ENCODE data around the gene LMAN1.
A peak's percentile ranks its signal among the peaks of the same experiment; 100 is the strongest.

The LMAN1 gene

DNA sequence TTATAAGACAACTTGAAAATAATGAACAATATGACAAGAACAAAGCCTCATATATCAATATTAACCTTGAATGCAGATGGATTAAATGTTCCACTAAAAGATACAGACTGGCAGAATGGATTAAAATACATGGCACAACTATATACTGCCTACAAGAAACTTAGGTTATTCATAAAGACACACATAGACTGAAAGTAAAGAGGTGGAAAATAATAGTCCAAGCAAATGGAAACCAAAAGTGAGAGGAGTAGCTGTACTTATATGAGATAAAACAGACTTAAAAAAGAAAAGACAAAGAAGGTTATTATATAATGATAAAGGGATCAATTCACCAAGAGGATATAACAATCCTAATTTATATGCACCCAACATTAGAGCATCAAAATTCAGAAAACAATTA is 18.2 kb downstream of the LMAN1 start:
- peaks cover 0 to 2% (median 0%) of the 10 kb centered on the region in 5 donors for H3K4me1 ChIP-seq (ENCODE audit: control insufficient read depth in 5 of 5, insufficient read depth in 5 of 5, low read length in 5 of 5)
- peaks cover 51 to 82% (median 72%) of the 10 kb centered on the region in 5 donors for H3K36me3 ChIP-seq (ENCODE audit: control insufficient read depth in 5 of 5, insufficient read depth in 5 of 5, low read length in 5 of 5)

DNA sequence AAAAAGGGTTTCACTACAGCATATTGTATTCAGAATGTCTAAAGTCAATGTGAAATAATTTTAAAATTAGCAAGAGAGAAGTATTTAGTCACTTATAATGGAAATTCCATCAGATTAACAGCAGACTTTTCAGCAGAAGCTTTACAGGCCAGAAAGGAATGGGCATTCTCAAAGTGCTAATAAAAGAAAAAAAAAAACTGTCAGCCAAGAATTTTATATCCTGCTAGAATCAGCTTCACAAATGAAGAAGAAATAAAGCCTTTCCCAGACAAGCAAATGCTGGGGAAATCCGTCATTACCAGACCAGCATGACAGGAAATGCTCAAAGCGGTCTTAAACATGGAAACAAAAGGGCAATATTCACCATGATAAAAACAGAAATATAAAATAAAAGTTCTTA is 18.8 kb downstream of the LMAN1 start:
- H3K36me3 ChIP-seq (ENCODE audit: control insufficient read depth in 5 of 5, insufficient read depth in 5 of 5, low read length in 5 of 5) = peaks cover 49 to 84% (median 70%) of the 10 kb centered on the region in 5 donors
- no peak overlapping the region for H3K4me3 ChIP-seq (ENCODE audit: low read depth in 1 of 5, low read length in 5 of 5)
- H3K9me3 ChIP-seq (ENCODE audit: control insufficient read depth in 5 of 5, low read length in 5 of 5) = peaks cover 0 to 7% (median 0%) of the 10 kb centered on the region in 5 donors
- H3K9ac ChIP-seq (ENCODE audit: low read length in 5 of 5) = no peak overlapping the region
- no peaks in the 10 kb centered on the region for H3K27me3 ChIP-seq (ENCODE audit: control insufficient read depth in 5 of 5, insufficient read depth in 4 of 5, low read length in 5 of 5)
- H3K27ac ChIP-seq (ENCODE audit: low read depth, low read length) = no peak overlapping the region
- H3K4me1 ChIP-seq (ENCODE audit: control insufficient read depth in 5 of 5, insufficient read depth in 5 of 5, low read length in 5 of 5) = peaks cover 0 to 2% (median 0%) of the 10 kb centered on the region in 5 donors

More for the DNA sequence above, 18.2 kb downstream of the LMAN1 start:
- H3K27ac ChIP-seq (ENCODE audit: low read depth, low read length) = no peak overlapping the region
- H3K27me3 ChIP-seq (ENCODE audit: control insufficient read depth in 5 of 5, insufficient read depth in 4 of 5, low read length in 5 of 5) = no peaks in the 10 kb centered on the region
- H3K4me3 ChIP-seq (ENCODE audit: low read depth in 1 of 5, low read length in 5 of 5) = no peak overlapping the region
- no peak overlapping the region for H3K9ac ChIP-seq (ENCODE audit: low read length in 5 of 5)
- H3K9me3 ChIP-seq (ENCODE audit: control insufficient read depth in 5 of 5, low read length in 5 of 5) = peaks cover 0 to 7% (median 0%) of the 10 kb centered on the region in 5 donors

DNA sequence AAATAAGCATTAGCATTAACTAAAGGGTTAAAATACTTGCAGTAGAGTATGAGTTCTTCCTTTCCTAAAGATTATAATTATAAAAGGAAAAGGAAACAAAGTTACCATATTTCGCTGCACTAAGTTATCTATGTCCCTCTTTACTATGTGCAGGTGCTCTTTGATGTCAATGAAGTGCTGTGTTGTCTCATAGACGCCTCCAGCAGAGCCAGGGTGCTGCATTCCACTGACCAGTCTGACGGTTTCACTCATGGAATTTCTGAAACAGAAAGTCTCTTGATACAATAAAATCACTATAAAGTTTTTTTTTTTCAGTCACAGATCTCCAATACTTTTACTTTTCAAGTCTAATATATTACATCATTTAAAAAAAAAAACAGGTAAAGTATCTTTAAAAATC is 26.1 kb downstream of the LMAN1 start:
- H3K9ac ChIP-seq (ENCODE audit: low read length in 5 of 5) = no peak overlapping the region
- no peak overlapping the region for H3K27ac ChIP-seq (ENCODE audit: low read depth, low read length)
- no peak overlapping the region for H3K4me3 ChIP-seq (ENCODE audit: low read depth in 1 of 5, low read length in 5 of 5)
- peaks cover 40 to 84% (median 71%) of the 10 kb centered on the region in 5 donors for H3K36me3 ChIP-seq (ENCODE audit: control insufficient read depth in 5 of 5, insufficient read depth in 5 of 5, low read length in 5 of 5)
- no peaks in the 10 kb centered on the region for H3K4me1 ChIP-seq (ENCODE audit: control insufficient read depth in 5 of 5, insufficient read depth in 5 of 5, low read length in 5 of 5)
- no peaks in the 10 kb centered on the region for H3K9me3 ChIP-seq (ENCODE audit: control insufficient read depth in 5 of 5, low read length in 5 of 5)
- H3K27me3 ChIP-seq (ENCODE audit: control insufficient read depth in 5 of 5, insufficient read depth in 4 of 5, low read length in 5 of 5) = no peaks in the 10 kb centered on the region

DNA sequence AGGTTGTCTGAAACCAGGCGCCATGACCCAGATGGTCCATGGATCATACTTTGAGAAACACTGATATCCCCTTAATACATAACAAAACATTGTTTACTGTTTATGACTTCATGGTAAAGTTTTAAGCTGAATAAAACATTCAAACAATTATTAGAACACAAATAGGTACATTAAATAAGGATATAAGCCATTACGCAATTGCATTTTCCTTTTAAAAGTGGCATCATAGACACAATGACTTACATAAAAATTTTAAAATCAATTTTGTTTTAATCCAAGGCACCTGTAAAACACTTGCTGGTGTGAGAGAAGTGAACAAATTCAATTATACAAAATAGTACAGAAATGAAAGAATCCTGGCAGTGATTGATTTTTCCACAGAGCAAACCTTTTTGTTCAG is 30.4 kb downstream of the LMAN1 start:
- Histone ChIP-seq H3K4me1 (ENCODE audit: control insufficient read depth in 5 of 5, insufficient read depth in 5 of 5, low read length in 5 of 5) (no peaks in the 10 kb centered on the region), H3K36me3 (ENCODE audit: control insufficient read depth in 5 of 5, insufficient read depth in 5 of 5, low read length in 5 of 5) (peaks cover 35 to 71% (median 58%) of the 10 kb centered on the region in 5 donors)

DNA sequence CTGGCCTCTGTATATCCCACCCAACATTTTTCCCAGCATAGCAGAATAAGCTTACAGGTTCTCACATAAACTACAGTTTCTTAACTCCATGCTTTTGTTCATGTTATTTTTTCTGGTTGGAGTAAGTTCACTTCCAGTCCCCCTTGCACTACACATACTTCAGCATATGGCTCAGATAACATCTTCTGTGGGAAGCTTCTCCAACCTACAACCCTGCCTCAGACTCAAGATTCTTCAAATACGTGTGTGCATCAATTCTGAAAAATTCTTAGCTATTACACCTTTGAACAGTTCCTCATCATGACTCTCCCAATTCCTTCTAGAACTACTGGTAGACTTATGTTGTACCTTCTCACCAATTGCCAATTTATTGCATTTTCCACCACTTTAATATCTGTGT is 33.1 kb downstream of the LMAN1 start:
- no peak overlapping the region for H3K4me3 ChIP-seq (ENCODE audit: low read depth in 1 of 5, low read length in 5 of 5)
- no peaks in the 10 kb centered on the region for H3K4me1 ChIP-seq (ENCODE audit: control insufficient read depth in 5 of 5, insufficient read depth in 5 of 5, low read length in 5 of 5)
- H3K27ac ChIP-seq (ENCODE audit: low read depth, low read length) = no peak overlapping the region
- H3K27me3 ChIP-seq (ENCODE audit: control insufficient read depth in 5 of 5, insufficient read depth in 4 of 5, low read length in 5 of 5) = no peaks in the 10 kb centered on the region
- H3K36me3 ChIP-seq (ENCODE audit: control insufficient read depth in 5 of 5, insufficient read depth in 5 of 5, low read length in 5 of 5) = peaks cover 24 to 50% (median 34%) of the 10 kb centered on the region in 5 donors
- no peak overlapping the region for H3K9ac ChIP-seq (ENCODE audit: low read length in 5 of 5)
- H3K9me3 ChIP-seq (ENCODE audit: control insufficient read depth in 5 of 5, low read length in 5 of 5) = no peaks in the 10 kb centered on the region

More for the DNA sequence above, 30.4 kb downstream of the LMAN1 start:
- H3K27ac ChIP-seq (ENCODE audit: low read depth, low read length) = no peak overlapping the region
- no peaks in the 10 kb centered on the region for H3K27me3 ChIP-seq (ENCODE audit: control insufficient read depth in 5 of 5, insufficient read depth in 4 of 5, low read length in 5 of 5)
- no peaks in the 10 kb centered on the region for H3K9me3 ChIP-seq (ENCODE audit: control insufficient read depth in 5 of 5, low read length in 5 of 5)
- no peak overlapping the region for H3K9ac ChIP-seq (ENCODE audit: low read length in 5 of 5)
- H3K4me3 ChIP-seq (ENCODE audit: low read depth in 1 of 5, low read length in 5 of 5) = no peak overlapping the region

DNA sequence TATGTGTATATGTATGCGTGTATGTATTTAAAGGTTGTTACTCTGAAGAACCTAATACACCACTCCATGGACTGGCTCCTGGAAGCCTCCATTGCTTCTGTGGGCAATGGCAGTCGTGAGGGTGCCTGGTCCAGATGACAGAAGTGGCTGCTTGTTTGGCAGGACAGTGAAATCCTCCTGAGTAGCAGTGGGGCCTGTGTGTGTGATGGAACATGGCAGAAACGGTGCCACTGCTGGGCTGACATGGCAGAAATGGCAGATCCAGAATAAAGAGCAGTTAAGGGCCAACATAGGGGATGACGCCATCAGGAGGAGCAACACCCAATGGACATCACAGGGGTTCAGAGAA is 34.5 kb downstream of the LMAN1 start:
- no peaks in the 10 kb centered on the region for H3K9me3 ChIP-seq (ENCODE audit: control insufficient read depth in 5 of 5, low read length in 5 of 5)
- no peak overlapping the region for H3K4me3 ChIP-seq (ENCODE audit: low read depth in 1 of 5, low read length in 5 of 5)
- no peaks in the 10 kb centered on the region for H3K4me1 ChIP-seq (ENCODE audit: control insufficient read depth in 5 of 5, insufficient read depth in 5 of 5, low read length in 5 of 5)
- H3K27ac ChIP-seq (ENCODE audit: low read depth, low read length) = no peak overlapping the region
- H3K9ac ChIP-seq (ENCODE audit: low read length in 5 of 5) = no peak overlapping the region
- H3K27me3 ChIP-seq (ENCODE audit: control insufficient read depth in 5 of 5, insufficient read depth in 4 of 5, low read length in 5 of 5) = peaks cover 0 to 4% (median 0%) of the 10 kb centered on the region in 5 donors
- peaks cover 18 to 37% (median 30%) of the 10 kb centered on the region in 5 donors for H3K36me3 ChIP-seq (ENCODE audit: control insufficient read depth in 5 of 5, insufficient read depth in 5 of 5, low read length in 5 of 5)

DNA sequence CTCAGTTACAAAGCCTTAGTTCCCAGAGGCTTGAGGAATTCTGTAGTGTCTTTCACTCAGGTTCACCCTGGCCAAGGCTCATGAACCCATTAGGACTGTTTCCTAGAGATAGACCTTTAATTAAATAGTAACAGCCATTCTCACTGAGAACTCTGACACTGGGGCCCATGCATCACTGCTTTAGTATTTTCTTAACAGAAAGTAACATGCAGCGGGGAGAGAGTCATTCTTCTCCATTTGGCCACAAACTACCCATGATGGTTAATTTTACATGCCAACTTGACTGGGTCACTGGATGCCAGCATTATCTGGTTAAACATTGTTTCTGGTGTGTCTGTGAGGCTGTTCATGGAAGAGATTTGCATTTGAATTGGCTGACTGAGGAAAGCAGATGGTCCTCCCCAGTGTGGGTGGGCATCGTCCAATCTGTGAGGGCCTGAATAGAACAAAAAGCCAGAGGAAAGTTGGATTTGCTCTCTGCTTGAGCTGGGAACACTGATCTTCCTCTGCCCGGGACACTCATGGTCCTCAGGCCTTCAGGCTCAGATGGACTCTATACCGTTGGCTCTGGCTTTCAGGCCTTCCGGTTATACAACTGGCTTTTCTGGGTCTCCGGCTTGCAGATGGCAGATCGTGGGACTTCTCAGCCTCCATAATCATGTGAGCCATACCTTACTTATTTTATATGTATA is 35.0 kb downstream of the LMAN1 start:
- no peaks in the 10 kb centered on the region for H3K4me1 ChIP-seq (ENCODE audit: control insufficient read depth in 5 of 5, insufficient read depth in 5 of 5, low read length in 5 of 5)
- H3K4me3 ChIP-seq (ENCODE audit: low read depth in 1 of 5, low read length in 5 of 5) = no peak overlapping the region
- H3K27me3 ChIP-seq (ENCODE audit: control insufficient read depth in 5 of 5, insufficient read depth in 4 of 5, low read length in 5 of 5) = peaks cover 0 to 4% (median 0%) of the 10 kb centered on the region in 5 donors
- H3K27ac ChIP-seq (ENCODE audit: low read depth, low read length) = no peak overlapping the region
- no peaks in the 10 kb centered on the region for H3K9me3 ChIP-seq (ENCODE audit: control insufficient read depth in 5 of 5, low read length in 5 of 5)
- peaks cover 17 to 32% (median 25%) of the 10 kb centered on the region in 5 donors for H3K36me3 ChIP-seq (ENCODE audit: control insufficient read depth in 5 of 5, insufficient read depth in 5 of 5, low read length in 5 of 5)
- no peak overlapping the region for H3K9ac ChIP-seq (ENCODE audit: low read length in 5 of 5)

DNA sequence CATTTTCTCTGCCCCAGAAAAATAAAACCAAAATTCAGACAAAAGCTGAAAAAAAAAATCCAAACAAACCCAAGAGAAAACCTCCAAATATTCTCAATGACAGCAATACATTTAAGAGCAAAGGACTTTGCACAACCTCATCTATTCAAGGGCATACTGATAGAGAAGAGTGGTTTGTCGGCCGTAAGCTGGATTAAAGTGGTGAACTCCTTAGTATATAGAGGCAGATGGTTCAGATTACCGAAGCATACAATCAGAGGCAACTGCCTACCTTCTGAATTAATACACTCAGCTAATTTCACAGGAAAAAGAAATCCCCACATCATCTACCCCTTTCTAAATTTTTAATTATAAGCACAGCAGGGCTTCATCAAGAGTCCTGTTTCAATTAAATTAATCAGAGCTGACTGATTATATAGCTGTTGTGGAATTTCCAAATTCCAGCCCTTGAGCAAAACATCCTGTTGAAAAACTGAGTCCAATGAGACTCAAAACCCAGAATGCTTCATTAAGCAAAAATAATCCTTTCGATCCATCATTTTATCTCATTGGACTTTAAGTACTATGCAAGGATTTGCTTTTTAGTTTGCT is 40.5 kb downstream of the LMAN1 start, which contains the start of gene CPLX4:
TSS of gene CPLX4 (minus strand) at position 190 of the 591 bp plus-strand sequence. CDS start at position 3, 187 bp downstream.
- H3K27me3 ChIP-seq (ENCODE audit: control insufficient read depth in 5 of 5, insufficient read depth in 4 of 5, low read length in 5 of 5) = peaks cover 0 to 4% (median 0%) of the 10 kb centered on the region in 5 donors
- H3K36me3 ChIP-seq (ENCODE audit: control insufficient read depth in 5 of 5, insufficient read depth in 5 of 5, low read length in 5 of 5) = no peaks in the 10 kb centered on the region
- H3K4me1 ChIP-seq (ENCODE audit: control insufficient read depth in 5 of 5, insufficient read depth in 5 of 5, low read length in 5 of 5) = no peaks in the 10 kb centered on the region
- no peaks in the 10 kb centered on the region for H3K9me3 ChIP-seq (ENCODE audit: control insufficient read depth in 5 of 5, low read length in 5 of 5)
- H3K4me3 ChIP-seq (ENCODE audit: low read depth in 1 of 5, low read length in 5 of 5) = no peak within 1 kb of the TSS
- H3K27ac ChIP-seq (ENCODE audit: low read depth, low read length) = no peak within 1 kb of the TSS
- no peak within 1 kb of the TSS for H3K9ac ChIP-seq (ENCODE audit: low read length in 5 of 5)

DNA sequence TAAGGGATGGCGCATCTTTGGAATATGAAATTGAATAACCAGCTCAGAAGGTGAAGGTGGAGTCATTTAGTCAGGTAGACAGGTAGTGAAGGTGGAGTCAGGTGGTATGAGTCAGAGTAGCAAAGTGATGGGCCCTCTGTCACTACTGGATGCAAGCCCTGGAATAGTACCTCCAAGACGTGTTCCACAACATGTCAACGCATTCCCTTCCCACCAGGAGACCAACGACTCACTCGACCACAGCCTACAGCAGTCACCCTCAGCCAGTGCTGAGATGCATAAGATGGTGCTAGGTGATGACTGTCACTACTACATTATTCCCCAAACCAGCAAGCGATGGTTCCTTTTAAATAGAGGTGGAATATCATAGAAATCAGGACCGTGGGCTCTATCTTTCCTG is 47.4 kb downstream of the LMAN1 start:
- peaks cover 4 to 13% (median 9%) of the 10 kb centered on the region in 5 donors for H3K27me3 ChIP-seq (ENCODE audit: control insufficient read depth in 5 of 5, insufficient read depth in 4 of 5, low read length in 5 of 5)
- H3K36me3 ChIP-seq (ENCODE audit: control insufficient read depth in 5 of 5, insufficient read depth in 5 of 5, low read length in 5 of 5) = no peaks in the 10 kb centered on the region
- H3K9me3 ChIP-seq (ENCODE audit: control insufficient read depth in 5 of 5, low read length in 5 of 5) = no peaks in the 10 kb centered on the region
- no peak overlapping the region for H3K9ac ChIP-seq (ENCODE audit: low read length in 5 of 5)
- H3K4me3 ChIP-seq (ENCODE audit: low read depth in 1 of 5, low read length in 5 of 5) = no peak overlapping the region
- H3K4me1 ChIP-seq (ENCODE audit: control insufficient read depth in 5 of 5, insufficient read depth in 5 of 5, low read length in 5 of 5) = peaks cover 0 to 10% (median 7%) of the 10 kb centered on the region in 5 donors
- no peak overlapping the region for H3K27ac ChIP-seq (ENCODE audit: low read depth, low read length)

DNA sequence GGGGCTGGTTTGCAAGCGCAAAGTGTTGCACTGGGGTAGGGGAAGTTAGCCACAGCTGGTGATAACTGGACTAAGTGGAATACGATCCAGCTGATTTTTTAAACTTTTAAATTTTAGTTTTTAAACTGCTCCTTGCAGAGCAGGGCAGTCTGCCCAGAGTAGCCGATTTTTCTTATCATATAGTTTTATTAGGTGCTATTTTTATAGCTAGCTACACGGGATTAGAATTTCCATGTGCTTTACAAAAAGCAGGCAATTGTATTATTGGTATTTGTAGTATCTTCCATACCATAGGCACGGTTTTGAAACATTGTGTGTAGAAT is 50.2 kb downstream of the LMAN1 start:
- no peaks in the 10 kb centered on the region for H3K9me3 ChIP-seq (ENCODE audit: control insufficient read depth in 5 of 5, low read length in 5 of 5)
- no peaks in the 10 kb centered on the region for H3K36me3 ChIP-seq (ENCODE audit: control insufficient read depth in 5 of 5, insufficient read depth in 5 of 5, low read length in 5 of 5)
- H3K9ac ChIP-seq (ENCODE audit: low read length in 5 of 5) = no peak overlapping the region
- peaks cover 7 to 19% (median 12%) of the 10 kb centered on the region in 5 donors for H3K27me3 ChIP-seq (ENCODE audit: control insufficient read depth in 5 of 5, insufficient read depth in 4 of 5, low read length in 5 of 5)
- peak overlapping the region in 4 of 5 donors; percentile 25 to 52 (median 42) for H3K4me3 ChIP-seq (ENCODE audit: low read depth in 1 of 5, low read length in 5 of 5)
- H3K27ac ChIP-seq (ENCODE audit: low read depth, low read length) = no peak overlapping the region
- H3K4me1 ChIP-seq (ENCODE audit: control insufficient read depth in 5 of 5, insufficient read depth in 5 of 5, low read length in 5 of 5) = peaks cover 0 to 10% (median 7%) of the 10 kb centered on the region in 5 donors
